CD4-positive, alpha-beta memory T cell (primary cell): ENCODE results near the gene KDM3A. TPM values are rescaled to one million over a fixed set of nuclear protein-coding genes. Genes with fewer than 3 reads are reported as not detected.

Experiments
- CTCF ChIA-PET: fragments of 350-600 bp; sonication (Branson Sonifier 250); formaldehyde crosslinking; loops from one replicate; lab custom pipeline; 2021; ENCODE audit warnings: inconsistent platforms; ENCODE audit not compliant: partially characterized antibody; lab: Charles Lee
- POLR2A ChIA-PET: fragments of 350-600 bp; sonication (Branson Sonifier 250); formaldehyde crosslinking; loops from one replicate; lab custom pipeline; 2021; ENCODE audit not compliant: partially characterized antibody; lab: Charles Lee
- DNase-seq, 5 donors: peaks; one replicate each; pipeline versions ENCODE4 v3.0.0 to v3.0.0-alpha.2; 2020 to 2022; ENCODE audit warnings: mixed read lengths in 1 of 5
- H3K27ac ChIP-seq: one replicate; pipeline ENCODE4 v1.7.0; 2013; ENCODE audit warnings: low read depth, low read length
- H3K27me3 ChIP-seq: 2 replicates; pipeline ENCODE4 v1.7.0; 2013; ENCODE audit warnings: mild to moderate bottlenecking, low read length, moderate library complexity; ENCODE audit not compliant: insufficient read depth
- H3K36me3 ChIP-seq: 2 replicates; pipeline ENCODE4 v1.7.0; 2013; ENCODE audit warnings: mild to moderate bottlenecking, low read length, moderate library complexity; ENCODE audit not compliant: insufficient read depth
- H3K4me1 ChIP-seq: 2 replicates; pipeline ENCODE4 v1.7.0; 2013; ENCODE audit warnings: mild to moderate bottlenecking, low read length, moderate library complexity; ENCODE audit not compliant: insufficient read depth
- H3K4me3 ChIP-seq, 2 donors: one replicate each; pipeline ENCODE4 v1.7.0; 2013; ENCODE audit warnings: low read length in 2 of 2, mild to moderate bottlenecking in 1 of 2
- H3K9me3 ChIP-seq, 2 donors: one replicate each; pipeline ENCODE4 v1.7.0; 2013; ENCODE audit warnings: low read length in 2 of 2, control low read depth in 1 of 2; ENCODE audit not compliant: control insufficient read depth in 1 of 2
- H3K27ac Mint-ChIP-seq, 7 donors: one replicate each; pipeline ENCODE4 v1.8.0; 2020 to 2021; ENCODE audit warnings: mixed read lengths in 7 of 7, mild to moderate bottlenecking in 6 of 7, inconsistent platforms in 3 of 7, moderate library complexity in 3 of 7
- H3K27me3 Mint-ChIP-seq, 2 donors: one replicate each; pipeline ENCODE4 v1.8.0; 2020 to 2021; ENCODE audit warnings: mixed read lengths in 2 of 2
- H3K36me3 Mint-ChIP-seq, 2 donors: one replicate each; pipeline ENCODE4 v1.8.0; 2020 to 2021; ENCODE audit warnings: mixed read lengths in 2 of 2, inconsistent platforms in 1 of 2, mild to moderate bottlenecking in 1 of 2
- H3K4me1 Mint-ChIP-seq, 4 donors: one replicate each; pipeline ENCODE4 v1.8.0; 2020 to 2021; ENCODE audit warnings: mixed read lengths in 4 of 4, mild to moderate bottlenecking in 1 of 4
- H3K4me3 Mint-ChIP-seq, 8 donors: one replicate each; pipeline ENCODE4 v1.8.0; 2020 to 2021; ENCODE audit warnings: mixed read lengths in 8 of 8, mild to moderate bottlenecking in 7 of 8, moderate library complexity in 6 of 8, inconsistent platforms in 3 of 8
- H3K9me3 Mint-ChIP-seq, 8 donors: one replicate each; pipeline ENCODE4 v1.8.0; 2020 to 2021; ENCODE audit warnings: mixed read lengths in 8 of 8, mild to moderate bottlenecking in 5 of 8, inconsistent platforms in 3 of 8, moderate library complexity in 1 of 8
- intact Hi-C: fragments of 100-400 bp; cut with micrococcal nuclease; formaldehyde crosslinking; loops from one replicate; pipeline ENCODE4 v1.15.1; 2023
- polyA plus RNA-seq, 2 donors: library from polyadenylated mRNA; unstranded; fragments of 300-500 nt; fragmentation: Illumina TruSeq; gene quantifications; one replicate each; pipeline ENCODE4 v1.2.3, GENCODE V29; 2021
- total RNA-seq, 2 experiments: library from RNA; stranded (reverse); gene quantifications; one replicate each; pipeline ENCODE4 v1.2.3, GENCODE V29; 2021

Gene KDM3A
- total and polyA plus RNA-seq, 4 experiments from 2014 or later, result 17.2 to 164 (median 99.1) TPM

- Histone ChIP-seq H3K4me1 (no peaks in the 10 kb centered on the region), H3K36me3 (no peaks in the 10 kb centered on the region), H3K27me3 (no peaks in the 10 kb centered on the region), H3K4me3 (no peak overlapping the region), H3K27ac (no peak overlapping the region), H3K9me3 (no peaks in the 10 kb centered on the region)
- no peaks in the 10 kb centered on the region for H3K4me1 Mint-ChIP-seq
- peaks cover 0 to 4% (median 0%) of the 10 kb centered on the region in 8 donors for H3K9me3 Mint-ChIP-seq
- DNase-seq, result no peak
- intact Hi-C loops, result no loop called here
- no peak overlapping the region for H3K27ac Mint-ChIP-seq
- H3K36me3 Mint-ChIP-seq, result no peaks in the 10 kb centered on the region
- CTCF ChIA-PET, result no interaction called here
- POLR2A ChIA-PET, result interaction anchor here (0.9 kb wide), 1 partner anchor 40 kb away, joined by 3 read pairs; no protein-coding TSS in a partner anchor
- H3K4me3 Mint-ChIP-seq, result no peak overlapping the region
- peaks cover 18 to 19% of the 10 kb centered on the region in 2 donors for H3K27me3 Mint-ChIP-seq
Observed at GRCh38 chr2:86400321-86400720, 40.9 kb upstream of the KDM3A start.

- no peaks in the 10 kb centered on the region for H3K27me3 ChIP-seq
- H3K4me3 ChIP-seq, result no peak overlapping the region
- H3K4me1 ChIP-seq, result peaks cover 7% of the 10 kb centered on the region
- ChIA-PET POLR2A (no interaction called here), CTCF (interaction anchor here (0.9 kb wide), 1 partner anchor 38 kb away, joined by 4 read pairs; no protein-coding TSS in a partner anchor)
- no peak for DNase-seq
- H3K4me3 Mint-ChIP-seq, result no peak overlapping the region
- H3K36me3 ChIP-seq, result no peaks in the 10 kb centered on the region
- peaks cover 21 to 34% of the 10 kb centered on the region in 2 donors for H3K27me3 Mint-ChIP-seq
- no peak overlapping the region for H3K27ac ChIP-seq
- H3K36me3 Mint-ChIP-seq, result peaks cover 0 to 7% of the 10 kb centered on the region in 2 donors
- H3K9me3 Mint-ChIP-seq, result peaks cover 0 to 14% (median 11%) of the 10 kb centered on the region in 8 donors
- no peak overlapping the region for H3K27ac Mint-ChIP-seq
- peaks cover 3 to 15% (median 9%) of the 10 kb centered on the region in 4 donors for H3K4me1 Mint-ChIP-seq
- no peaks in the 10 kb centered on the region for H3K9me3 ChIP-seq
- intact Hi-C loops, result no loop called here
Observed at GRCh38 chr2:86410581-86410980, 30.6 kb upstream of the KDM3A start.

- CTCF ChIA-PET, result interaction anchor here (0.9 kb wide), 1 partner anchor 39 kb away, joined by 4 read pairs; no protein-coding TSS in a partner anchor
- peaks cover 0 to 7% of the 10 kb centered on the region in 2 donors for H3K36me3 Mint-ChIP-seq
- intact Hi-C loops, result no loop called here
- no peak overlapping the region for H3K27ac ChIP-seq
- H3K9me3 Mint-ChIP-seq, result peaks cover 0 to 14% (median 11%) of the 10 kb centered on the region in 8 donors
- POLR2A ChIA-PET, result no interaction called here
- H3K27me3 ChIP-seq, result no peaks in the 10 kb centered on the region
- H3K4me1 Mint-ChIP-seq, result peaks cover 3 to 15% (median 9%) of the 10 kb centered on the region in 4 donors
- DNase-seq, result no peak
- no peaks in the 10 kb centered on the region for H3K9me3 ChIP-seq
- H3K36me3 ChIP-seq, result no peaks in the 10 kb centered on the region
- no peak overlapping the region for H3K4me3 ChIP-seq
- no peak overlapping the region for H3K27ac Mint-ChIP-seq
- peaks cover 7% of the 10 kb centered on the region for H3K4me1 ChIP-seq
- peaks cover 23 to 34% of the 10 kb centered on the region in 2 donors for H3K27me3 Mint-ChIP-seq
- no peak overlapping the region for H3K4me3 Mint-ChIP-seq
Observed at GRCh38 chr2:86411396-86411795, 29.8 kb upstream of the KDM3A start.

GRCh38 chr2:86412007-86412406 lies 29.2 kb upstream of the KDM3A start:
- POLR2A ChIA-PET, result no interaction called here

GRCh38 chr2:86413296-86414094 lies 27.7 kb upstream of the KDM3A start:
- Mint-ChIP-seq H3K4me3 (no peak overlapping the region), H3K36me3 (peaks cover 0 to 7% of the 10 kb centered on the region in 2 donors)

More at GRCh38 chr2:86412007-86412406, 29.2 kb upstream of the KDM3A start:
- Histone ChIP-seq H3K4me1 (peaks cover 7% of the 10 kb centered on the region), H3K36me3 (no peaks in the 10 kb centered on the region), H3K27ac (no peak overlapping the region), H3K9me3 (no peaks in the 10 kb centered on the region), H3K27me3 (no peaks in the 10 kb centered on the region), H3K4me3 (no peak overlapping the region)
- Mint-ChIP-seq H3K9me3 (peaks cover 0 to 14% (median 11%) of the 10 kb centered on the region in 8 donors), H3K36me3 (peaks cover 0 to 7% of the 10 kb centered on the region in 2 donors), H3K27me3 (peaks cover 23 to 34% of the 10 kb centered on the region in 2 donors), H3K4me1 (peaks cover 4 to 13% (median 8%) of the 10 kb centered on the region in 4 donors), H3K27ac (no peak overlapping the region), H3K4me3 (no peak overlapping the region)
- no peak for DNase-seq
- intact Hi-C loops, result no loop called here
- CTCF ChIA-PET, result no interaction called here

GRCh38 chr2:86414996-86415395 lies 26.2 kb upstream of the KDM3A start:
- Mint-ChIP-seq H3K27ac (no peak overlapping the region), H3K4me3 (no peak overlapping the region), H3K36me3 (peaks cover 0 to 7% of the 10 kb centered on the region in 2 donors), H3K9me3 (peaks cover 0 to 11% (median 8%) of the 10 kb centered on the region in 8 donors), H3K4me1 (peaks cover 0 to 2% (median under 1%) of the 10 kb centered on the region in 4 donors), H3K27me3 (peaks cover 22 to 30% of the 10 kb centered on the region in 2 donors)
- DNase-seq, result no peak
- POLR2A ChIA-PET, result interaction anchor here (0.5 kb wide), 1 partner anchor 781 kb away, joined by 3 read pairs; no protein-coding TSS in a partner anchor
- CTCF ChIA-PET, result no interaction called here
- H3K27me3 ChIP-seq, result no peaks in the 10 kb centered on the region
- intact Hi-C loops, result no loop called here
- no peaks in the 10 kb centered on the region for H3K36me3 ChIP-seq
- H3K9me3 ChIP-seq, result no peaks in the 10 kb centered on the region
- H3K27ac ChIP-seq, result no peak overlapping the region
- H3K4me3 ChIP-seq, result no peak overlapping the region
- H3K4me1 ChIP-seq, result no peaks in the 10 kb centered on the region

More at GRCh38 chr2:86413296-86414094, 27.7 kb upstream of the KDM3A start:
- H3K27ac ChIP-seq, result no peak overlapping the region
- no peaks in the 10 kb centered on the region for H3K4me1 ChIP-seq
- Mint-ChIP-seq H3K27ac (peak overlapping the region in 1 of 7 donors; percentile 7), H3K4me1 (peaks cover 0 to 2% (median under 1%) of the 10 kb centered on the region in 4 donors), H3K9me3 (peaks cover 0 to 14% (median 11%) of the 10 kb centered on the region in 8 donors), H3K27me3 (peaks cover 23 to 37% of the 10 kb centered on the region in 2 donors)
- intact Hi-C loops, result no loop called here
- H3K36me3 ChIP-seq, result no peaks in the 10 kb centered on the region
- H3K4me3 ChIP-seq, result no peak overlapping the region
- no peak for DNase-seq
- ChIA-PET CTCF (interaction anchor here (1.2 kb wide), 1 partner anchor 11 kb away, joined by 3 read pairs; no protein-coding TSS in a partner anchor), POLR2A (no interaction called here)
- no peaks in the 10 kb centered on the region for H3K27me3 ChIP-seq
- no peaks in the 10 kb centered on the region for H3K9me3 ChIP-seq

- H3K36me3 ChIP-seq, result no peaks in the 10 kb centered on the region
- no peaks in the 10 kb centered on the region for H3K4me1 ChIP-seq
- H3K9me3 Mint-ChIP-seq, result peaks cover 0 to 7% (median 4%) of the 10 kb centered on the region in 8 donors
- ChIA-PET POLR2A (no interaction called here), CTCF (no interaction called here)
- H3K4me3 ChIP-seq, result no peak overlapping the region
- H3K27me3 ChIP-seq, result no peaks in the 10 kb centered on the region
- peaks cover 0 to 2% (median under 1%) of the 10 kb centered on the region in 4 donors for H3K4me1 Mint-ChIP-seq
- no peak overlapping the region for H3K4me3 Mint-ChIP-seq
- H3K27me3 Mint-ChIP-seq, result peaks cover 23 to 30% of the 10 kb centered on the region in 2 donors
- H3K27ac Mint-ChIP-seq, result no peak overlapping the region
- intact Hi-C loops, result no loop called here
- peaks cover 2 to 7% of the 10 kb centered on the region in 2 donors for H3K36me3 Mint-ChIP-seq
- H3K9me3 ChIP-seq, result no peaks in the 10 kb centered on the region
- no peak overlapping the region for H3K27ac ChIP-seq
- no peak for DNase-seq
Observed at GRCh38 chr2:86416146-86416545, 25.0 kb upstream of the KDM3A start.
